NCI-H510A (cell line): ENCODE data around the gene SFPQ.
"Not testable (repeated sequence)": the region's sequence is repeated elsewhere in the genome, so short reads cannot be mapped to it uniquely, and the experiment has no call there.

Experiments used
- DNase-seq: peaks from one replicate; lab custom pipeline; 2025; lab: John Stamatoyannopoulos, UW

Gene SFPQ

GRCh38 chr1:35143737-35144508 is 49.0 kb downstream of the SFPQ start:
- DNase-seq, result no peak

- DNase-seq, result not testable (repeated sequence)
Observed at GRCh38 chr1:35142728-35143127, 50.2 kb downstream of the SFPQ start.

GRCh38 chr1:35142294-35142693 is 50.7 kb downstream of the SFPQ start:
- not testable (repeated sequence) for DNase-seq

GRCh38 chr1:35137590-35137989 is 55.4 kb downstream of the SFPQ start:
- DNase-seq, result not testable (repeated sequence)

GRCh38 chr1:35136780-35137179 is 56.2 kb downstream of the SFPQ start:
- no peak for DNase-seq
